HCT116 (cell line): Measurements from ENCODE around the gene SETD6. TPM values are rescaled to one million over a fixed set of nuclear protein-coding genes. Genes with fewer than 3 reads are reported as not detected.

Experiments used
- ATAC-seq: fragments of 200-7000 bp; cut with Tn5 transposase; 2 replicates; pipeline ENCODE4 v1.9.1; 2020; ENCODE audit warnings: mild to moderate bottlenecking, moderate library complexity
- BruUV-seq: library from RNA; stranded (reverse); fragments of 400-500 nt; replicated peaks from 2 replicates; lab custom pipeline; 2021; lab: Mats Ljungman, UMichigan
- CTCF ChIA-PET: fragments of 300-600 bp; sonication (Branson Sonifier 250); formaldehyde crosslinking; loops from one replicate; lab custom pipeline; 2021; ENCODE audit warnings: antibody characterized with exemption; lab: Charles Lee
- POLR2A ChIA-PET: fragments of 300-600, 350-600 bp; sonication (Branson Sonifier 250); formaldehyde crosslinking; loops from one replicate; lab custom pipeline; 2021; ENCODE audit warnings: antibody characterized with exemption; lab: Charles Lee
- RAD21 ChIA-PET, 2 experiments: fragments of 300-600 bp; sonication (Branson Sonifier 250); formaldehyde crosslinking; loops; one replicate each; lab custom pipeline; 2023; ENCODE audit warnings: low total read pairs in 2 of 2; ENCODE audit not compliant: uncharacterized antibody in 2 of 2, unreplicated experiment in 2 of 2, low non-redundant PET in 1 of 2; lab: Charles Lee
- DNase-seq: peaks from one replicate; pipeline ENCODE4 v3.0.0-alpha.2; 2010; ENCODE audit warnings: low read depth, low spot score
- H2AFZ ChIP-seq: fragments of 200-600 bp; shearing (Covaris generic), sonication (generic); 2 replicates; pipeline ENCODE4 v1.6.1; 2017; ENCODE audit warnings: low read depth, mixed run types, mixed read lengths, antibody characterized with exemption, low read length; ENCODE audit not compliant: poor library complexity, severe bottlenecking
- H3K27ac ChIP-seq: 2 replicates; pipeline ENCODE4 v1.5.1; 2012; ENCODE audit warnings: low read depth, low read length
- H3K27me3 ChIP-seq: fragments of 200-600 bp; sonication (generic); 2 replicates; pipeline ENCODE4 v1.6.1; 2016; ENCODE audit warnings: mixed run types, low read length, mixed read lengths; ENCODE audit not compliant: insufficient read depth
- H3K36me3 ChIP-seq, 2 experiments: fragments of 200-500 bp in 1 of 2; fragments of 200-600 bp in 1 of 2; sonication (Bioruptor generic) in 1 of 2; sonication (generic) in 1 of 2; 2 replicates each; pipeline versions ENCODE4 v1.5.1 to v1.6.1; 2014 to 2016; ENCODE audit warnings: low read length in 2 of 2, inconsistent platforms in 1 of 2, mixed read lengths in 1 of 2, mixed run types in 1 of 2; ENCODE audit not compliant: insufficient read depth in 2 of 2, control insufficient read depth in 1 of 2
- H3K4me1 ChIP-seq, 2 experiments: fragments of 200-600 bp in 1 of 2; sonication (generic) in 1 of 2; 2 replicates each; pipeline versions ENCODE4 v1.5.1 to v1.6.1; 2012 to 2017; ENCODE audit warnings: low read length in 2 of 2, inconsistent platforms in 1 of 2, mild to moderate bottlenecking in 1 of 2, mixed read lengths in 1 of 2, mixed run types in 1 of 2, moderate library complexity in 1 of 2; ENCODE audit not compliant: insufficient read depth in 2 of 2, control insufficient read depth in 1 of 2
- H3K4me2 ChIP-seq: fragments of 200-600 bp; sonication (generic); 2 replicates; pipeline ENCODE4 v1.6.1; 2017; ENCODE audit warnings: mixed run types, low read length, mixed read lengths
- H3K4me3 ChIP-seq, 2 experiments: fragments of 200-600 bp in 1 of 2; sonication (generic) in 1 of 2; replicated peaks in 1 of 2; 2 replicates each; pipeline ENCODE4 v1.5.1; 2011 to 2016; ENCODE audit warnings: low read length in 2 of 2, control low read depth in 1 of 2, low read depth in 1 of 2, mild to moderate bottlenecking in 1 of 2, mixed read lengths in 1 of 2, mixed run types in 1 of 2
- H3K79me2 ChIP-seq: fragments of 200-600 bp; sonication (generic); 2 replicates; pipeline ENCODE4 v1.6.1; 2017; ENCODE audit warnings: mild to moderate bottlenecking, mixed run types, low read length, moderate library complexity, mixed read lengths; ENCODE audit not compliant: insufficient read depth
- H3K9ac ChIP-seq: fragments of 200-600 bp; sonication (generic); 2 replicates; pipeline ENCODE4 v1.6.1; 2016; ENCODE audit warnings: low read length, mixed read lengths
- H3K9me2 ChIP-seq: fragments of 200-600 bp; sonication (generic), shearing (Covaris generic); 2 replicates; pipeline ENCODE4 v1.6.1; 2017; ENCODE audit warnings: mixed run types, mild to moderate bottlenecking, moderate library complexity; ENCODE audit not compliant: insufficient read depth
- H3K9me3 ChIP-seq, 2 experiments: fragments of 200-500 bp in 1 of 2; fragments of 200-600 bp in 1 of 2; sonication (Bioruptor generic) in 1 of 2; sonication (generic) in 1 of 2; 2 replicates each; pipeline ENCODE4 v1.6.1; 2014 to 2017; ENCODE audit warnings: low read length in 2 of 2, mixed read lengths in 2 of 2, inconsistent platforms in 1 of 2, low read depth in 1 of 2, mild to moderate bottlenecking in 1 of 2, mixed run types in 1 of 2, moderate library complexity in 1 of 2; ENCODE audit not compliant: control insufficient read depth in 1 of 2, insufficient read depth in 1 of 2
- H4K20me1 ChIP-seq: fragments of 200-600 bp; sonication (generic), shearing (Covaris generic); 2 replicates; pipeline ENCODE4 v1.6.1; 2017; ENCODE audit warnings: mixed run types, mild to moderate bottlenecking, moderate library complexity; ENCODE audit not compliant: insufficient read depth
- ZNF274 ChIP-seq: fragments of 200-500 bp; sonication (Bioruptor generic); IDR thresholded peaks from 2 replicates; pipeline ENCODE4 v1.6.1; 2014; ENCODE audit warnings: mild to moderate bottlenecking, low read depth, low read length, inconsistent platforms
- intact Hi-C: fragments of 100-400 bp; cut with micrococcal nuclease; formaldehyde crosslinking; loops from 2 replicates; pipeline ENCODE4 v1.10.0; 2022
- total RNA-seq: library from RNA; stranded (reverse); gene quantifications from one replicate; pipeline ENCODE4 v1.2.1, GENCODE V29; 2021; ENCODE audit not compliant: unreplicated experiment
- TF ChIP-seq, protein P1 (sequence below), 3 experiments: fragments of 200-600 bp in 1 of 3; sonication (generic) in 1 of 3; IDR thresholded peaks in 2 of 3; conservative IDR thresholded peaks in 1 of 3; 2 replicates each; pipeline ENCODE4 v1.5.1; 2012 to 2017; ENCODE audit warnings: low read depth in 2 of 3, low read length in 2 of 3, antibody characterized with exemption in 1 of 3, borderline replicate concordance in 1 of 3, control low read depth in 1 of 3, mild to moderate bottlenecking in 1 of 3, mixed read lengths in 1 of 3, mixed run types in 1 of 3, moderate library complexity in 1 of 3; ENCODE audit not compliant: insufficient read depth in 1 of 3
- TF ChIP-seq, protein P2 (sequence below): IDR thresholded peaks from 2 replicates; pipeline ENCODE4 v1.6.1; 2011; ENCODE audit warnings: mild to moderate bottlenecking, low read length, moderate library complexity; ENCODE audit not compliant: insufficient replicate concordance; ENCODE audit errors: extremely low read depth

The SETD6 gene
- total RNA-seq, 1 experiment from 2014 or later = 26.6 TPM

DNA sequence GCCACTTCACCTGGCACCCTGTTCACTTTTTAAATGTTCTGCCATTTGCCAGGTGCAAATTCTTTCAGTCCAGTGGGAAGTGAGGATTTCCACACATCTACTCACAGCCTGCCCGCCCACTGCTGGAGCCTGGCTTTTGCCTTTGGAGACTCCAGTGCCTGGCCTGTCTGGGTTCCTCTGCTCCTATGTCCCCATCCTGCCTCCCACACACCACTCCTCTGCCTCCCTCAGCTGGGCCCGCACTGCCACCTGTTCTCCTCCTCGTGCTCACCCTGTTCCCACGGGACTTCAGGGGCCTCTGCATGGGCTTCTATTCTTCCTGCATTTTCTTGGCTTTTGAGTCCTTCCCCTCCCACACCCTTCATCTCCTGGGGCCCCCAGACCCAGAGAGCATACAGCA, 23.3 kb upstream of the SETD6 start:
- Histone ChIP-seq H4K20me1 (no peaks in the 10 kb centered on the region), H3K9ac (no peak overlapping the region), H3K4me3 (no peak overlapping the region), H3K27ac (no peak overlapping the region), H3K36me3 (no peaks in the 10 kb centered on the region), H3K79me2 (no peaks in the 10 kb centered on the region), H3K9me2 (no peaks in the 10 kb centered on the region), H3K4me2 (no peak overlapping the region)
- CTCF ChIA-PET = interaction anchor here (2.3 kb wide), 1 partner anchor 155 kb away, joined by 8 read pairs; no protein-coding TSS in a partner anchor
- POLR2A ChIA-PET = no interaction called here
- intact Hi-C loops = no loop called here
- BruUV-seq = no TSS peak
- DNase-seq = no peak
- RAD21 ChIA-PET = no interaction called here
- TF ChIP-seq ZNF274 = no peak
- TF ChIP-seq, protein P1, sequence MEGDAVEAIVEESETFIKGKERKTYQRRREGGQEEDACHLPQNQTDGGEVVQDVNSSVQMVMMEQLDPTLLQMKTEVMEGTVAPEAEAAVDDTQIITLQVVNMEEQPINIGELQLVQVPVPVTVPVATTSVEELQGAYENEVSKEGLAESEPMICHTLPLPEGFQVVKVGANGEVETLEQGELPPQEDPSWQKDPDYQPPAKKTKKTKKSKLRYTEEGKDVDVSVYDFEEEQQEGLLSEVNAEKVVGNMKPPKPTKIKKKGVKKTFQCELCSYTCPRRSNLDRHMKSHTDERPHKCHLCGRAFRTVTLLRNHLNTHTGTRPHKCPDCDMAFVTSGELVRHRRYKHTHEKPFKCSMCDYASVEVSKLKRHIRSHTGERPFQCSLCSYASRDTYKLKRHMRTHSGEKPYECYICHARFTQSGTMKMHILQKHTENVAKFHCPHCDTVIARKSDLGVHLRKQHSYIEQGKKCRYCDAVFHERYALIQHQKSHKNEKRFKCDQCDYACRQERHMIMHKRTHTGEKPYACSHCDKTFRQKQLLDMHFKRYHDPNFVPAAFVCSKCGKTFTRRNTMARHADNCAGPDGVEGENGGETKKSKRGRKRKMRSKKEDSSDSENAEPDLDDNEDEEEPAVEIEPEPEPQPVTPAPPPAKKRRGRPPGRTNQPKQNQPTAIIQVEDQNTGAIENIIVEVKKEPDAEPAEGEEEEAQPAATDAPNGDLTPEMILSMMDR (IDR thresholded peaks at IDR 0.05 in 2 of 3, conservative IDR thresholded peaks at IDR 0.05 in 1 of 3; ENCODE audit: borderline replicate concordance in 1 of 3, insufficient read depth in 1 of 3, low read depth in 2 of 3, low read length in 2 of 3) = no peak
- TF ChIP-seq, protein P2, sequence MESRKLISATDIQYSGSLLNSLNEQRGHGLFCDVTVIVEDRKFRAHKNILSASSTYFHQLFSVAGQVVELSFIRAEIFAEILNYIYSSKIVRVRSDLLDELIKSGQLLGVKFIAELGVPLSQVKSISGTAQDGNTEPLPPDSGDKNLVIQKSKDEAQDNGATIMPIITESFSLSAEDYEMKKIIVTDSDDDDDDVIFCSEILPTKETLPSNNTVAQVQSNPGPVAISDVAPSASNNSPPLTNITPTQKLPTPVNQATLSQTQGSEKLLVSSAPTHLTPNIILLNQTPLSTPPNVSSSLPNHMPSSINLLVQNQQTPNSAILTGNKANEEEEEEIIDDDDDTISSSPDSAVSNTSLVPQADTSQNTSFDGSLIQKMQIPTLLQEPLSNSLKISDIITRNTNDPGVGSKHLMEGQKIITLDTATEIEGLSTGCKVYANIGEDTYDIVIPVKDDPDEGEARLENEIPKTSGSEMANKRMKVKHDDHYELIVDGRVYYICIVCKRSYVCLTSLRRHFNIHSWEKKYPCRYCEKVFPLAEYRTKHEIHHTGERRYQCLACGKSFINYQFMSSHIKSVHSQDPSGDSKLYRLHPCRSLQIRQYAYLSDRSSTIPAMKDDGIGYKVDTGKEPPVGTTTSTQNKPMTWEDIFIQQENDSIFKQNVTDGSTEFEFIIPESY = no peak
- TF ChIP-seq, all 23 proteins: peak for 0
- ATAC-seq = no peak
- no peak overlapping the region for H2AFZ ChIP-seq
- no peaks in the 10 kb centered on the region for H3K9me3 ChIP-seq
- H3K27me3 ChIP-seq = no peaks in the 10 kb centered on the region
- H3K4me1 ChIP-seq = peaks cover 0 to 20% of the 10 kb centered on the region in 2 experiments; a peak in 3 of 4 replicates
